Lung (tissue), 12 donors: ENCODE measurements around the gene GIT2. TPM values are rescaled to one million over a fixed set of nuclear protein-coding genes. Genes with fewer than 3 reads are reported as not detected.

ENCODE experiments used
- ATAC-seq: fragments of 200-7000 bp; cut with Tn5 transposase; one replicate; pipeline ENCODE4 v1.9.1; 2020; ENCODE audit warnings: moderate number of reproducible peaks; ENCODE audit not compliant: insufficient read depth, low FRiP score
- DNase-seq, 3 donors: peaks; one replicate each; pipeline ENCODE4 v3.0.0-alpha.2; 2013 to 2017
- H3K27ac ChIP-seq, 2 donors: one replicate each; pipeline ENCODE4 v1.5.1; 2013; ENCODE audit warnings: mild to moderate bottlenecking in 2 of 2, moderate library complexity in 2 of 2, control low read depth in 1 of 2, inconsistent platforms in 1 of 2, low read depth in 1 of 2, low read length in 1 of 2
- H3K27me3 ChIP-seq, 3 donors: one replicate each; pipeline ENCODE4 v1.5.1; 2013; ENCODE audit warnings: low read length in 2 of 3; ENCODE audit not compliant: control insufficient read depth in 3 of 3, insufficient read depth in 3 of 3
- H3K36me3 ChIP-seq, 4 donors: one replicate each; pipeline ENCODE4 v1.5.1; 2013; ENCODE audit warnings: low read length in 4 of 4, mild to moderate bottlenecking in 1 of 4, moderate library complexity in 1 of 4; ENCODE audit not compliant: control insufficient read depth in 4 of 4, insufficient read depth in 4 of 4
- H3K4me1 ChIP-seq, 5 donors: one replicate each; pipeline ENCODE4 v1.5.1; 2013; ENCODE audit warnings: low read length in 5 of 5, mild to moderate bottlenecking in 2 of 5, moderate library complexity in 1 of 5; ENCODE audit not compliant: control insufficient read depth in 5 of 5, insufficient read depth in 5 of 5
- H3K4me3 ChIP-seq: one replicate; pipeline ENCODE4 v1.5.1; 2013; ENCODE audit warnings: mild to moderate bottlenecking, control low read depth, moderate library complexity
- H3K9ac ChIP-seq, 2 donors: one replicate each; pipeline ENCODE4 v1.5.1; 2013; ENCODE audit warnings: low read length in 2 of 2, control low read depth in 1 of 2; ENCODE audit not compliant: insufficient read depth in 1 of 2
- H3K9me3 ChIP-seq, 4 donors: one replicate each; pipeline ENCODE4 v1.5.1; 2013; ENCODE audit warnings: low read length in 3 of 4, mild to moderate bottlenecking in 1 of 4, moderate library complexity in 1 of 4; ENCODE audit not compliant: control insufficient read depth in 4 of 4, insufficient read depth in 3 of 4
- WGBS, 2 donors: extraction: QIAGEN DNeasy Blood & Tissue Kit; methylation state at CpG; one replicate each; pipeline ENCODE4 v1.1.7; 2013; 5-methylcytosine and 5-hydroxymethylcytosine counted together
- polyA plus RNA-seq, 2 donors: library from polyadenylated mRNA; stranded (reverse); fragments of 200-250 nt; gene quantifications; one replicate each; pipeline ENCODE4 v1.2.1, GENCODE V29; 2013
- total RNA-seq, 2 donors: library from RNA; depleted of rRNA in 1 of 2; stranded (reverse); fragments of >200 nt in 1 of 2; gene quantifications; one replicate each; pipeline ENCODE4 v1.2.1, GENCODE V29; 2014 to 2021
- TF ChIP-seq, protein P1 (sequence below): IDR thresholded peaks from 2 replicates; pipeline ENCODE4 v1.5.1; 2012; ENCODE audit warnings: mild to moderate bottlenecking; ENCODE audit errors: control extremely low read depth, extremely low read depth
- donor health status: control.
- donor health status: control.
- donor health status: Bipolar disorder and iron deficiency.
- donor health status: healthy.
- donor health status: DM: yes; HTN: yes; CAD: no.

The GIT2 gene
- total and polyA plus RNA-seq, 4 donors = 13.5 to 75.8 (median 40.1) TPM

- H3K9me3 ChIP-seq = no peaks in the 10 kb centered on the region
- peaks cover 15 to 26% (median 23%) of the 10 kb centered on the region in 4 donors for H3K36me3 ChIP-seq
- H3K27me3 ChIP-seq = no peaks in the 10 kb centered on the region
- TF ChIP-seq, protein P1, sequence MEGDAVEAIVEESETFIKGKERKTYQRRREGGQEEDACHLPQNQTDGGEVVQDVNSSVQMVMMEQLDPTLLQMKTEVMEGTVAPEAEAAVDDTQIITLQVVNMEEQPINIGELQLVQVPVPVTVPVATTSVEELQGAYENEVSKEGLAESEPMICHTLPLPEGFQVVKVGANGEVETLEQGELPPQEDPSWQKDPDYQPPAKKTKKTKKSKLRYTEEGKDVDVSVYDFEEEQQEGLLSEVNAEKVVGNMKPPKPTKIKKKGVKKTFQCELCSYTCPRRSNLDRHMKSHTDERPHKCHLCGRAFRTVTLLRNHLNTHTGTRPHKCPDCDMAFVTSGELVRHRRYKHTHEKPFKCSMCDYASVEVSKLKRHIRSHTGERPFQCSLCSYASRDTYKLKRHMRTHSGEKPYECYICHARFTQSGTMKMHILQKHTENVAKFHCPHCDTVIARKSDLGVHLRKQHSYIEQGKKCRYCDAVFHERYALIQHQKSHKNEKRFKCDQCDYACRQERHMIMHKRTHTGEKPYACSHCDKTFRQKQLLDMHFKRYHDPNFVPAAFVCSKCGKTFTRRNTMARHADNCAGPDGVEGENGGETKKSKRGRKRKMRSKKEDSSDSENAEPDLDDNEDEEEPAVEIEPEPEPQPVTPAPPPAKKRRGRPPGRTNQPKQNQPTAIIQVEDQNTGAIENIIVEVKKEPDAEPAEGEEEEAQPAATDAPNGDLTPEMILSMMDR = no peak
- H3K4me3 ChIP-seq = no peak overlapping the region
- H3K27ac ChIP-seq = no peak overlapping the region
- DNase-seq = no peak
- H3K4me1 ChIP-seq = peaks cover 0 to 2% (median 0%) of the 10 kb centered on the region in 5 donors
- 72 to 89% methylated on average over 2 of the region's 2 CpGs for WGBS, 2 donors
- H3K9ac ChIP-seq = no peak overlapping the region
- no peak for ATAC-seq
Observed at GRCh38 chr12:109968032-109968420, 28.1 kb downstream of the GIT2 start.

- Histone ChIP-seq H3K27me3 (no peaks in the 10 kb centered on the region), H3K9me3 (no peaks in the 10 kb centered on the region), H3K9ac (no peak overlapping the region), H3K36me3 (peaks cover 20 to 32% (median 23%) of the 10 kb centered on the region in 4 donors), H3K27ac (no peak overlapping the region), H3K4me3 (no peak overlapping the region), H3K4me1 (peaks cover 0 to 2% (median 0%) of the 10 kb centered on the region in 5 donors)
- TF ChIP-seq, protein P1 = no peak
- ATAC-seq = no peak
- no peak for DNase-seq
- WGBS, 2 donors = 76 to 79% methylated on average over 8 of the region's 8 CpGs
Observed at GRCh38 chr12:109967383-109968031, 28.7 kb downstream of the GIT2 start.

DNA sequence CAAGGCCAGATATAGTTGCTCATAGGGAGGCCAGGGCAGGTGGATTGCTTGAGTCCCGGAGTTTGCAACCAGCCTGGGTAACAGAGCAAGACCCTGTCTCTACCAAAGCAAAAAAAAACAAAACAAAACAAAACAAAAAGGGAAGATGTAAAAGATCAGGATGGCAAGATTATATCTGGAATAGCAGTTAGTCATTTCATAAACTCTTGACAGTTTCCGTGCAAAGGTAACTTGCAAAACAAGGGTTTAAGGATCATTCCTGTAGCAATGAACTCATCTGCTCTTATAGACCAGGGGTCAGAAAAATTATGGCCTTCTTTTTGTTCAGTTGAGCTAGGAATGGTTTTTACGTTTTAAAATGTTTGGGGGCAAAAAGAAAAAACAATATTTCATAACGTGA, 29.6 kb downstream of the GIT2 start:
- Histone ChIP-seq H3K27me3 (no peaks in the 10 kb centered on the region), H3K36me3 (peaks cover 21 to 36% (median 23%) of the 10 kb centered on the region in 4 donors), H3K27ac (no peak overlapping the region), H3K9me3 (no peaks in the 10 kb centered on the region), H3K4me3 (no peak overlapping the region), H3K4me1 (peaks cover 0 to 2% (median 0%) of the 10 kb centered on the region in 5 donors), H3K9ac (no peak overlapping the region)
- no peak for DNase-seq
- TF ChIP-seq, protein P1 = no peak
- ATAC-seq = no peak
- 93 to 95% methylated on average over 4 of the region's 4 CpGs for WGBS, 2 donors
